GM13976 (cell line): ENCODE measurements around the gene UGT3A1.

Experiments
- DNase-seq: peaks from one replicate; pipeline ENCODE4 v3.0.0; 2012; ENCODE audit warnings: low spot score
- in situ Hi-C: fragments of 300-500 bp; cut with MboI; formaldehyde crosslinking; loops from one replicate; pipeline ENCODE4 v1.12.0; 2022; ENCODE audit warnings: low sequenced_read_pairs, mixed read lengths, inconsistent platforms; ENCODE audit not compliant: unreplicated experiment
- TF ChIP-seq, protein P1 (sequence below): IDR thresholded peaks from 2 replicates; pipeline ENCODE4 v1.5.1; 2012; ENCODE audit warnings: borderline replicate concordance, mild to moderate bottlenecking; ENCODE audit not compliant: insufficient read depth; ENCODE audit errors: extremely low read depth, missing control alignments, control extremely low read depth

Gene UGT3A1

DNA sequence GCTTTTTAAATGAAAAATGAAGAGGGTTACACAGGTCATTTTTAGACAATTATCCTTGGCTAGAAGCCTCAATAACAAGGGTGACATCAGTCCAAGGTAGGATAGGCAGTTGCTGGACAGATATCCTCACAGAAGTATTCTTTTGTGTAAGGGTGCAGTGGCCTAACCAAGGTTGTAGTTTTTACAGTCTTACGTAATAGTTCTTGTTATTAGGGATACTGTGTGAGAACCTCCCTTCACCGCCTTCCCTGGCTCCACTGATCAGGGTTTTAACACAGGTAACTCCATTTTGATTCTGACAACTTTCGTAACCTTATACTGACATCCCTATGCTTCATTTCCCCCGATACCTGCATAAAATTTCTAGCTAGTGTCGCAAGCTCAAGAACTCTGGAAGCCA is 44.1 kb downstream of the UGT3A1 start:
- TF ChIP-seq, protein P1, sequence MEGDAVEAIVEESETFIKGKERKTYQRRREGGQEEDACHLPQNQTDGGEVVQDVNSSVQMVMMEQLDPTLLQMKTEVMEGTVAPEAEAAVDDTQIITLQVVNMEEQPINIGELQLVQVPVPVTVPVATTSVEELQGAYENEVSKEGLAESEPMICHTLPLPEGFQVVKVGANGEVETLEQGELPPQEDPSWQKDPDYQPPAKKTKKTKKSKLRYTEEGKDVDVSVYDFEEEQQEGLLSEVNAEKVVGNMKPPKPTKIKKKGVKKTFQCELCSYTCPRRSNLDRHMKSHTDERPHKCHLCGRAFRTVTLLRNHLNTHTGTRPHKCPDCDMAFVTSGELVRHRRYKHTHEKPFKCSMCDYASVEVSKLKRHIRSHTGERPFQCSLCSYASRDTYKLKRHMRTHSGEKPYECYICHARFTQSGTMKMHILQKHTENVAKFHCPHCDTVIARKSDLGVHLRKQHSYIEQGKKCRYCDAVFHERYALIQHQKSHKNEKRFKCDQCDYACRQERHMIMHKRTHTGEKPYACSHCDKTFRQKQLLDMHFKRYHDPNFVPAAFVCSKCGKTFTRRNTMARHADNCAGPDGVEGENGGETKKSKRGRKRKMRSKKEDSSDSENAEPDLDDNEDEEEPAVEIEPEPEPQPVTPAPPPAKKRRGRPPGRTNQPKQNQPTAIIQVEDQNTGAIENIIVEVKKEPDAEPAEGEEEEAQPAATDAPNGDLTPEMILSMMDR: no peak
- no peak for DNase-seq
- in situ Hi-C loops: no loop called here

DNA sequence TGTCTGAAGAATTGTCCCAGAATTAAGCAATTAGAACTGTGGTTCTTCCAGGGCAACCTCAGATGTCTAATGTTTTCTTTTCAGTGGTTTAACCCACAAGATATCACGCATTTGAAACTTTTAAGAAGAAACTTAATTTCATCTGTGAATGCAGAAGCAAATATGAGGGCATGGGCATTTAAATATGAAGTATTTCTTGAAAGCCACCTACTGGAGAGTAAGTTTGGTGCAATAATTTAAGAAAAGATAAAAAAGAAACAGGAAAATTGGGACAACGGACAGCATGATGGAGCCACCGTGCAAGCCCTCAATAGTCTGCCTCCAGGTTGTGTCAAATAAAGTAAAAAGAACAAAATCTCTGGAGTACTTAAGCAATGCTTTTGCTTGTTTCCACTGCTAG is 51.6 kb downstream of the UGT3A1 start:
- no peak for DNase-seq
- in situ Hi-C loops: no loop called here
- TF ChIP-seq, protein P1: no peak

DNA sequence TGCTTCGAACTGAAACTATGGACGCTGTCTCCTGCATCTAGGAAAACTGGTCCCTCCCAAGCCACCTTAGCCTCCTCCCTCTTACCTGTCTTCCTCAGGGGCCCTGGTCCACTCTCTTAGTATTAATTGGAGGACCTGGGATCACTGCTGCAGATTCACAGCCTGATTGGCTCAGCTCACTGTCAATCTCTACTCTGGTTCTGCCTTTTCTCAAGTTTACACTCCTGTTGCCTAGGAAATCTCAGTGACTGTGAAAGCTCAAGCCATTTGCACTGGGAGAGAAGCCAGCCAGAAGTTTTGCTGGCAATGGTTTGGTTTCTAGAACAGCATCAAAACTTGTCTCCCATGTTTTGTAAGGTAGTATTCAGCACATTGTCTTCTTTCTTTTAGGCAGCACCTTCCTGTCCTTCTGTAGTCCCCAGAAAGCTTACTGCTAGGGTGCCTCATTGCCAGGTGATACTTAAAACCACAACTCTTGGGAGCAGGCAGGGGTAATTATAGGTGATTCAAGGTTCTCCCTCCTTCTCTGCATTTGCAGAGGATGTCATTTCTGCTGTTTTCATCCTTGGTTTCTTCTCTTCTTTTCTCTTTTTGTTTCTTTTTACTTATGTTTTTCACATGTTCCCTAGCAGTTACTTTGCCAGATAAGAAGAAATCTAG is 52.5 kb downstream of the UGT3A1 start, which contains the start of gene CAPSL:
TSS of gene CAPSL (minus strand) at position 55 of the 660 bp plus-strand sequence. CDS start 17,502 bp downstream, outside the sequence.
- in situ Hi-C loops: no loop called here
- DNase-seq: no peak
- TF ChIP-seq, protein P1: no peak

DNA sequence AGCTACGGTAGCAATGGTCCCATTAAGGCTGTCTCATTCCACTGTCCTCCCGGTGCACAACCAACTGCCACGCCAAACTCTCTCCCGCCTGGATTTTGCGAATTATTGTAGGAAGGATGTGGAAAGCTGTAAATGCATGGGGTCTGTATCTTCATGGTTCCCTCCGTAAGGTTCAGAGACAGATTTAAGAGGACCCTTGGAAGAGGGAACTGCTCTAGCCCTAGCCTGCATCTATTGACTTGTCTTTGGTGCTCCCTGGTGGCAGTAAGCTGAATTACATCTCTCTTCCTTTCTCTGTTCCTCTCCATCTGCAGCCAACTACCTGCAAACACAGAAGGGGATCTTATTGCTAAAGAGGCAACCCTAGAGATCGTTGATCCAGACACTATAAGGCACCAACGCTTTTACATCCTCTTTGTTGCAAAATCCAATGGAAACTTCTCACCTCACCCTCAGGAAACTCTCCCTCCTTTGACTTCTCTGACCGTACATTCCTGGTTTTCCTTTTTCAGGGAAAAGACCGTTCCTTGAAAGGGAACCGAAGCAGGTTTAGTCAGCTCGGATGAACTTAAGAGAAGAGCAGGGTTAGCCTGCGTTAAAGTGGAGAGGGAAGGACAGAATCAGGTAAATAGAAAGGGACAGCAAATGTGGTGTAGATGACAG is 64.7 kb downstream of the UGT3A1 start:
- in situ Hi-C loops: loop anchor here (5.0 to 10.0 kb wide), 3 partner anchors 152 to 832 kb away; no protein-coding TSS in a partner anchor
- TF ChIP-seq, protein P1: peak; percentile 83
- peak; percentile 67 for DNase-seq

DNA sequence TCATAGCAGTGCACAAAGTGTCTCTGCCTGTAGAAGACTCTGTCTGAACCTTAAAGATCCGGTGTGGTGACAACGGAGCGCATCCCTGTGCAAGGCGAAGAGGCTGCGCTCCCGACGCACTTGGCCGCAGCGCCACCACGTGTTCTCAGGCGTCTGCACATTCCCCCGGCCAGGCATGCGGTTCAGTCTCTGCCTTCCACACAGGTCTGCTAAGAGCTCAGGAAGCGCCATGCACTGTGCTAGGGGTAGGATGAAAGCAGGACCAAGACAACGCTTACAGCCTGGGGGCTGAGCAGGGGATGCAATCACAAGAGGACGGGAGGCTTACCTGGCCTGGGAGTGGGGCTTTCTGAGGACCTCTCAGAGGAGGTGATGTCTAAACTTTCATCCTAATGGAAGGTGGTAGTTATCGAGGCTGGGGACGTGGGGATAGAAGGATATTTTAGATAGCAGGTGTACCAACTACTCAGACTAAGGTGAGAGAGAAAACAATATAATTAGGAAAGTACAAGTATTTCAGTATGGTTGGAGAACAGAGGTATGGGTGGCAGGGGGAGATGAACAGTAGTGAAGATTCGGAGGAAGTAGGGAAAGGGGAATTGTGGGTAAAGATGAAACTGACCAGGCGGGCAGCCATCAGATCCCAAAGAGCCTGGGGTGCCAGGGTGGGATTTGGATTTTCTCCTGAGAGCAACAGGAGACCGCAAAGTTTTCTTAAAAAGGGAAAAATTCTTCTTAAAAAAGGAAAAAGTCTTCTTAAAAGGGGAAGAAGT is 66.1 kb downstream of the UGT3A1 start:
- TF ChIP-seq, protein P1: peak; percentile 93
- DNase-seq: peak; percentile 75
- in situ Hi-C loops: loop anchor here (5.0 to 10.0 kb wide), 3 partner anchors 150 to 830 kb away; no protein-coding TSS in a partner anchor

DNA sequence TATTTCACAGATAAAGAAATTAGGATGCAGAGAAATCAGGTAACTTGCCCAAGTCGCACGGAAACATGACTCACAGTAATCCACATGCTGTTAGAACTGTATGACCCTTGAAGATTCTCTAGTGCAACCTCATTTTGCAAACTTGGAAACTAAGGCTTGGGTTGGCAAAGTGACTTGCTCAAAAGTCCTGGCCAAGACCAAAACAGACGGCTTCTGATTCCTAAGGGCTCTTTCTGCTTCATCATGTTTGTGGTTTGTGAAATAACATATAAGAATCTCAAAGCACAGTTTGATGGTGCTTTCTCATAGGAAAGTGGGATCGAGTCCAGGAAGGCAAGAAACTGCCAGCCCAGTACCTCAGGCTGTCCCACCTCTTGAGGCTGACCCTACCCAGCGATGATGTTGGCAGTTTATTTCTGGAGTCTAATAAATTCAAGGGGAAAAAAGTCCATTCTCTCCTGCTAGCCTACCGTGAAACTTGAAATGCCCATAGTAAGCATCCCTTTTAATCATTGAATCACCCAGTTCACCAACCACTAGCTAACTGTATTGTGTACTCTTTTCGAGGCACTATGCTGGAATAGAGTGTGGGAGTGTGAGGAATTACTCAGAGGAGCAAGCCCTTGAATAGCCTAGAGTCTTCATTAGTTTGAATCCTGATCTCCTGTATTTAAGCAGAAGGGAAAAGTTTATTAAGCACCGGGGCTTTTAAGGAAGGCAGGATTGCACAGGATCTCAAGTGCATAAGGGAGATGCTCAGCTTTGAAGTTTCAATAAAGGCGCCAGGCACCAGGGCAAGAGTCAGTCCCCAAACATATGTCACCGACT is 66.9 kb downstream of the UGT3A1 start:
- in situ Hi-C loops: loop anchor here (10.0 kb wide), 2 partner anchors 150 to 830 kb away; no protein-coding TSS in a partner anchor
- TF ChIP-seq, protein P1: no peak
- DNase-seq: no peak
